ENCODE data around the gene ZNF141. TPM values are rescaled to one million over a fixed set of nuclear protein-coding genes. Genes with fewer than 3 reads are reported as not detected.

Gene ZNF141
- polyA plus RNA-seq, 3 donors = 2.5 to 4.2 (median 2.7) TPM

GRCh38 chr4:304969-305680 lies 32.5 kb upstream of the ZNF141 start, which contains the start of gene ZNF732:
ZNF732 (minus strand) TSS chr4:305474; CDS start chr4:305310, 164 bp downstream.
- peaks cover 9% of the 10 kb centered on the region for H3K4me1 Mint-ChIP-seq
- H3K27me3 Mint-ChIP-seq (ENCODE audit: low read depth in 3 of 3) = peaks cover 23 to 28% (median 25%) of the 10 kb centered on the region in 3 donors
- H2AFZ ChIP-seq (ENCODE audit: insufficient read depth, low read depth, low read length, poor library complexity, severe bottlenecking) = no peak within 1 kb of the TSS
- H3K36me3 ChIP-seq (replicated peaks in 1 of 2; ENCODE audit: control insufficient read depth in 1 of 2, insufficient read depth in 2 of 2, low read length in 2 of 2) = no peaks in the 10 kb centered on the region
- H3K4me3 ChIP-seq (replicated peaks in 1 of 3; ENCODE audit: low read depth in 2 of 3, low read length in 3 of 3) = no peak within 1 kb of the TSS
- TF ChIP-seq, protein P1, sequence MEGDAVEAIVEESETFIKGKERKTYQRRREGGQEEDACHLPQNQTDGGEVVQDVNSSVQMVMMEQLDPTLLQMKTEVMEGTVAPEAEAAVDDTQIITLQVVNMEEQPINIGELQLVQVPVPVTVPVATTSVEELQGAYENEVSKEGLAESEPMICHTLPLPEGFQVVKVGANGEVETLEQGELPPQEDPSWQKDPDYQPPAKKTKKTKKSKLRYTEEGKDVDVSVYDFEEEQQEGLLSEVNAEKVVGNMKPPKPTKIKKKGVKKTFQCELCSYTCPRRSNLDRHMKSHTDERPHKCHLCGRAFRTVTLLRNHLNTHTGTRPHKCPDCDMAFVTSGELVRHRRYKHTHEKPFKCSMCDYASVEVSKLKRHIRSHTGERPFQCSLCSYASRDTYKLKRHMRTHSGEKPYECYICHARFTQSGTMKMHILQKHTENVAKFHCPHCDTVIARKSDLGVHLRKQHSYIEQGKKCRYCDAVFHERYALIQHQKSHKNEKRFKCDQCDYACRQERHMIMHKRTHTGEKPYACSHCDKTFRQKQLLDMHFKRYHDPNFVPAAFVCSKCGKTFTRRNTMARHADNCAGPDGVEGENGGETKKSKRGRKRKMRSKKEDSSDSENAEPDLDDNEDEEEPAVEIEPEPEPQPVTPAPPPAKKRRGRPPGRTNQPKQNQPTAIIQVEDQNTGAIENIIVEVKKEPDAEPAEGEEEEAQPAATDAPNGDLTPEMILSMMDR (IDR thresholded peaks at IDR 0.05) = no peak
- no peak for DNase-seq
- H3K79me2 ChIP-seq (ENCODE audit: insufficient read depth, low read length) = no peaks in the 10 kb centered on the region
- peaks cover 35 to 76% (median 63%) of the 10 kb centered on the region in 7 donors for H3K9me3 Mint-ChIP-seq
- H3K9me3 ChIP-seq (replicated peaks in 1 of 2; ENCODE audit: control insufficient read depth in 1 of 2, insufficient read depth in 1 of 2, low read length in 2 of 2) = peaks cover 62 to 72% of the 10 kb centered on the region in 2 donors
- no peak within 1 kb of the TSS for H3K27ac ChIP-seq (ENCODE audit: low read depth in 1 of 2, low read length in 2 of 2)
- peak within 1 kb of the TSS; percentile 34 to 78 for H3K4me3 Mint-ChIP-seq
- 13% methylated on average over 52 of the region's 53 CpGs for WGBS (ENCODE audit: insufficient coverage)
- H3K27me3 ChIP-seq (ENCODE audit: control insufficient read depth in 2 of 2, insufficient read depth in 2 of 2, low read length in 2 of 2) = peaks cover 0 to 17% of the 10 kb centered on the region in 2 donors
- peaks cover 4 to 5% of the 10 kb centered on the region in 2 donors for H3K36me3 Mint-ChIP-seq
- intact Hi-C loops (cut with micrococcal nuclease) = no loop called here
- H3K4me2 ChIP-seq (replicated peaks; ENCODE audit: extremely low read depth, low read length, poor library complexity, severe bottlenecking) = no peak within 1 kb of the TSS
- no peaks in the 10 kb centered on the region for H3K4me1 ChIP-seq (ENCODE audit: control insufficient read depth in 1 of 2, insufficient read depth in 2 of 2, low read length in 2 of 2)
- peak within 1 kb of the TSS in 1 of 7 donors; percentile 26 for H3K27ac Mint-ChIP-seq
- H4K20me1 ChIP-seq (ENCODE audit: insufficient read depth, low read length) = no peaks in the 10 kb centered on the region
- H3K9ac ChIP-seq (ENCODE audit: insufficient read depth, low read length, poor library complexity, severe bottlenecking) = no peak within 1 kb of the TSS

- peaks cover 67 to 78% of the 10 kb centered on the region in 2 donors for H3K9me3 ChIP-seq (replicated peaks in 1 of 2; ENCODE audit: control insufficient read depth in 1 of 2, insufficient read depth in 1 of 2, low read length in 2 of 2)
- no CpG with 5 or more reads among the region's 3 CpGs for WGBS (ENCODE audit: insufficient coverage)
- H3K27ac Mint-ChIP-seq = no peak overlapping the region
- TF ChIP-seq, protein P1 (IDR thresholded peaks at IDR 0.05) = no peak
- no peak overlapping the region for H3K9ac ChIP-seq (ENCODE audit: insufficient read depth, low read length, poor library complexity, severe bottlenecking)
- no peak overlapping the region for H2AFZ ChIP-seq (ENCODE audit: insufficient read depth, low read depth, low read length, poor library complexity, severe bottlenecking)
- H4K20me1 ChIP-seq (ENCODE audit: insufficient read depth, low read length) = no peaks in the 10 kb centered on the region
- H3K9me3 Mint-ChIP-seq = peaks cover 36 to 73% (median 62%) of the 10 kb centered on the region in 7 donors
- no peaks in the 10 kb centered on the region for H3K36me3 ChIP-seq (replicated peaks in 1 of 2; ENCODE audit: control insufficient read depth in 1 of 2, insufficient read depth in 2 of 2, low read length in 2 of 2)
- H3K36me3 Mint-ChIP-seq = peaks cover 4 to 5% of the 10 kb centered on the region in 2 donors
- no peak overlapping the region for H3K4me3 Mint-ChIP-seq
- intact Hi-C loops (cut with micrococcal nuclease) = no loop called here
- peaks cover 9% of the 10 kb centered on the region for H3K4me1 Mint-ChIP-seq
- no peak for DNase-seq
- H3K79me2 ChIP-seq (ENCODE audit: insufficient read depth, low read length) = no peaks in the 10 kb centered on the region
- no peaks in the 10 kb centered on the region for H3K4me1 ChIP-seq (ENCODE audit: control insufficient read depth in 1 of 2, insufficient read depth in 2 of 2, low read length in 2 of 2)
- H3K4me2 ChIP-seq (replicated peaks; ENCODE audit: extremely low read depth, low read length, poor library complexity, severe bottlenecking) = no peak overlapping the region
- peaks cover 0 to 17% of the 10 kb centered on the region in 2 donors for H3K27me3 ChIP-seq (ENCODE audit: control insufficient read depth in 2 of 2, insufficient read depth in 2 of 2, low read length in 2 of 2)
- H3K27me3 Mint-ChIP-seq (ENCODE audit: low read depth in 3 of 3) = peaks cover 25 to 33% (median 26%) of the 10 kb centered on the region in 3 donors
- no peak overlapping the region for H3K4me3 ChIP-seq (replicated peaks in 1 of 3; ENCODE audit: low read depth in 2 of 3, low read length in 3 of 3)
- H3K27ac ChIP-seq (ENCODE audit: low read depth in 1 of 2, low read length in 2 of 2) = no peak overlapping the region
Measured at GRCh38 chr4:306551-306961, 31.1 kb upstream of the ZNF141 start.

All from CD14-positive monocyte (primary cell).